ENCODE results near the gene CBLN4. TPM values are rescaled to one million over a fixed set of nuclear protein-coding genes. Genes with fewer than 3 reads are reported as not detected.

CBLN4 gene
- total RNA-seq, 4 donors from 2014 or later = under 0.01 TPM; not detected in 3

DNA sequence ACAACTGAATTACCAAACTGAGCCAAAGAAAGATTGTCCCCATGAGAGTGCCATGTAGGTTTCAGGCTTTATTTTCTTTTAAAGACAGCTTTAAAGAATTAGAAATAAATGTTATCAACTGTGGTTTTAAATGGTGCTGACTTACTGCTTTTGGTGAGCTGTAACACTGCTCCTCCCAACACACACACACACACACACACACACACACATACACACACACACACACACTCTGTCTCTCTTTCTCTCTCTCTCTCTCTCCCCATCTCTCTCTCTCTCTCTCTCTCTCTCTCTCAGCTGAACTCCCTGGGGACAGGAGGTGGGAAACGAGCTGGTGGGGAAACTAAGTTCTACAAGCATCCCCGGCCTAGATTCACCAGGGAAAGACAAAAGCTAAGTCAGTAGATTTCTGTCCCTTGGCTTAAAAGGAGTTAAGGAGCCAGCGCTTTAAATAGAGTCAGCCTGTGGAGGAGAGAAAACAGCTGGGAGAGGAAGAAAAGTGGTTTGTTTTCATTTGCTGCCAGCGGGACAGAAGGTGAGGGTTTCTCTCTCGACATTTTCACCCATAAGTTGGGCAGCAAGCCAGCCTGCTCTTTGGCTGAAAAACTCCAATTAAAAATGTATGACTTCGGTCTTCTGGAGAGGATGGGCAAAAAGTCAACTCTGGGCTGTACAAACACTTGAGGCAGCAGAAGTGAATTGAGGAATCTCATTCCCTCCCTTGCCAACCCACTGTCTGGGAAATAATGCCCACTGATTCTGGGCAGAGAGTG, 27.4 kb downstream of the CBLN4 start:
- 7 to 23% methylated on average over 4 to 6 of the region's 6 CpGs for WGBS, 2 donors
- DNase-seq = no peak
- no peak overlapping the region for H3K27ac ChIP-seq
- peaks cover 0 to 16% (median 3%) of the 10 kb centered on the region in 3 donors for H3K4me1 ChIP-seq
- TF ChIP-seq CTCF (IDR thresholded peaks at IDR 0.05) (no peak), POLR2A (IDR thresholded peaks at IDR 0.05) (no peak)
- no peaks in the 10 kb centered on the region for H3K9me3 ChIP-seq
- no peaks in the 10 kb centered on the region for H3K36me3 ChIP-seq
- intact Hi-C loops (cut with DNase I) = no loop called here
- no peak overlapping the region for H3K4me3 ChIP-seq
- no peaks in the 10 kb centered on the region for H3K27me3 ChIP-seq

DNA sequence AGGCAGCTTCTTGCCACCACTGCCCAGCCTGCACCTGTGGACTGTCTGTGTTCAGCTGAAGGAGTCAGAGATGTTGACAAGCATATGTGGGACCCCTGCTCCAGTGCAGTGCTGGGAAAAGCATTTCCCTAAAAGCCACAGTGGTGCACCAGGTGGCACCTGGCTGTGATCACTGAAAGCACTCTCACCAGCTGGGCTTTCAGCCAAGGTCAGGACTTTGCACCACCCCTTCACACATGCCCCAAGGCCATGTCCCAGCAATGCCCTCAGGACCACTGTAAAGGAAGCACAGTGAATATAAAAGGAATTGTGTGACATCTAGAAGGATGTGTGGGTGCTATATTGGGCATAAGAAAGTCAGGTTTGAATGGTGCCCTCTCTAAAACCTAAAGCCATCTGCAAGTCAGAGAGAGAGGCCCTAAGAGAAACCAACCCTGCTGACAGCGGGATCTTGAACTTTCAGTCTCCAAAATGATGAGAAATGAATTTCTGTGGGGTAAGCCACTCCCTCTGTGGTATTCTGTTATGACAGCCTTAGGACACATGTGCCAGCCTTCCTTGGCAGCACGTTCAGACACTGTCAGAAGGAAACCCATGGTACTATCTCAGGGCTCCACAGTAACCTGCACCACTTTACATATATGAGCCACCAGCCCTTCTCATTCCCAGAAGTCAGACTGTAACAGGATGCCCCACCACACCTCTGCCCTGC, 30.7 kb downstream of the CBLN4 start:
- intact Hi-C loops (cut with DNase I) = no loop called here
- no peak overlapping the region for H3K4me3 ChIP-seq
- H3K27me3 ChIP-seq = no peaks in the 10 kb centered on the region
- no peaks in the 10 kb centered on the region for H3K9me3 ChIP-seq
- no peaks in the 10 kb centered on the region for H3K36me3 ChIP-seq
- no peak overlapping the region for H3K27ac ChIP-seq
- WGBS, 2 donors = 38 to 57% methylated on average over 1 to 2 of the region's 2 CpGs
- H3K4me1 ChIP-seq = peaks cover 0 to 16% (median 3%) of the 10 kb centered on the region in 3 donors
- TF ChIP-seq CTCF (IDR thresholded peaks at IDR 0.05) (no peak), POLR2A (IDR thresholded peaks at IDR 0.05) (no peak)
- no peak for DNase-seq

GRCh38 chr20:55964790-55965189, 40.5 kb downstream of the CBLN4 start:
- WGBS, 2 donors = 38 to 59% methylated on average over 1 of the region's 1 CpG

GRCh38 chr20:55961376-55962330, 43.7 kb downstream of the CBLN4 start:
- TF ChIP-seq POLR2A (IDR thresholded peaks at IDR 0.05) = no peak
- no peak for TF ChIP-seq CTCF (IDR thresholded peaks at IDR 0.05)
- intact Hi-C loops (cut with DNase I) = no loop called here
- Histone ChIP-seq H3K27ac (no peak overlapping the region), H3K36me3 (no peaks in the 10 kb centered on the region), H3K9me3 (no peaks in the 10 kb centered on the region), H3K4me3 (no peak overlapping the region), H3K27me3 (no peaks in the 10 kb centered on the region), H3K4me1 (no peaks in the 10 kb centered on the region)
- no peak for DNase-seq
- 39 to 64% methylated on average over 5 of the region's 5 CpGs for WGBS, 2 donors

More at GRCh38 chr20:55964790-55965189, 40.5 kb downstream of the CBLN4 start:
- Histone ChIP-seq H3K4me3 (no peak overlapping the region), H3K9me3 (no peaks in the 10 kb centered on the region), H3K4me1 (no peaks in the 10 kb centered on the region), H3K36me3 (no peaks in the 10 kb centered on the region), H3K27ac (no peak overlapping the region), H3K27me3 (no peaks in the 10 kb centered on the region)
- intact Hi-C loops (cut with DNase I) = no loop called here
- TF ChIP-seq POLR2A (IDR thresholded peaks at IDR 0.05) (no peak), CTCF (IDR thresholded peaks at IDR 0.05) (no peak)
- no peak for DNase-seq
